HG03575 (cell line): ENCODE measurements around the gene RIF1.
"Not testable (repeated sequence)": the region's sequence is repeated elsewhere in the genome, so short reads cannot be mapped to it uniquely, and the experiment has no call there.

Experiments used
- ATAC-seq: cut with Tn5 transposase; IDR thresholded peaks from one replicate; pipeline ENCODE4 v1.9.1; 2021; ENCODE audit not compliant: unreplicated experiment, insufficient number of reproducible peaks, low FRiP score; ENCODE audit errors: extremely low read depth

Gene RIF1

GRCh38 chr2:151410485-151410834, 758 bp downstream of the RIF1 start:
- ATAC-seq: peak; percentile 20

GRCh38 chr2:151417650-151418049, 7.9 kb downstream of the RIF1 start:
- no peak for ATAC-seq

- ATAC-seq: not testable (repeated sequence)
Measured at GRCh38 chr2:151421681-151422080, 12.0 kb downstream of the RIF1 start.

GRCh38 chr2:151422917-151423439, 13.3 kb downstream of the RIF1 start:
- no peak for ATAC-seq

GRCh38 chr2:151423760-151424159, 14.1 kb downstream of the RIF1 start:
- ATAC-seq: no peak

- no peak for ATAC-seq
Measured at GRCh38 chr2:151437630-151438029, 27.9 kb downstream of the RIF1 start.

GRCh38 chr2:151438506-151438905, 28.8 kb downstream of the RIF1 start:
- no peak for ATAC-seq

- no peak for ATAC-seq
Measured at GRCh38 chr2:151439127-151439526, 29.4 kb downstream of the RIF1 start.

- ATAC-seq: no peak
Measured at GRCh38 chr2:151459358-151459757, 49.7 kb downstream of the RIF1 start.

GRCh38 chr2:151465771-151466170, 56.1 kb downstream of the RIF1 start:
- no peak for ATAC-seq

GRCh38 chr2:151470556-151470955, 60.9 kb downstream of the RIF1 start:
- no peak for ATAC-seq

GRCh38 chr2:151472966-151473365, 63.3 kb downstream of the RIF1 start:
- ATAC-seq: no peak

GRCh38 chr2:151475071-151475470, 65.4 kb downstream of the RIF1 start:
- no peak for ATAC-seq

- no peak for ATAC-seq
Measured at GRCh38 chr2:151476287-151476686, 66.6 kb downstream of the RIF1 start.

GRCh38 chr2:151478011-151478410, 68.3 kb downstream of the RIF1 start:
- ATAC-seq: no peak

- ATAC-seq: no peak
Measured at GRCh38 chr2:151481744-151482143, 72.0 kb downstream of the RIF1 start.

- ATAC-seq: no peak
Measured at GRCh38 chr2:151482171-151482725, 72.5 kb downstream of the RIF1 start.

GRCh38 chr2:151483546-151483945, 73.8 kb downstream of the RIF1 start:
- ATAC-seq: no peak

GRCh38 chr2:151484100-151484499, 74.4 kb downstream of the RIF1 start:
- no peak for ATAC-seq

- no peak for ATAC-seq
Measured at GRCh38 chr2:151486053-151486452, 76.4 kb downstream of the RIF1 start.

GRCh38 chr2:151490276-151490675, 80.6 kb downstream of the RIF1 start:
- no peak for ATAC-seq
